T1000 (cell line): ENCODE data around the gene MYO5A.
"Not testable (repeated sequence)": the region's sequence is repeated elsewhere in the genome, so short reads cannot be mapped to it uniquely, and the experiment has no call there.

ENCODE experiments used
- DNase-seq: peaks from one replicate; lab custom pipeline; 2025; ENCODE audit warnings: mixed read lengths; lab: John Stamatoyannopoulos, UW

MYO5A gene

GRCh38 chr15:52540374-52541012 lies 11.8 kb upstream of the MYO5A start:
- DNase-seq, result no peak

GRCh38 chr15:52537459-52537858 lies 8.8 kb upstream of the MYO5A start:
- no peak for DNase-seq

- no peak for DNase-seq
Measured at GRCh38 chr15:52532427-52532826, 3.7 kb upstream of the MYO5A start.

- DNase-seq, result no peak
Measured at GRCh38 chr15:52529940-52530339, 1.3 kb upstream of the MYO5A start.

GRCh38 chr15:52529341-52529924 lies 753 bp upstream of the MYO5A start:
- no peak for DNase-seq

- no peak for DNase-seq
Measured at GRCh38 chr15:52527911-52528563, 643 bp downstream of the MYO5A start.

- DNase-seq, result no peak
Measured at GRCh38 chr15:52527196-52527910, 1.3 kb downstream of the MYO5A start.

- DNase-seq, result no peak
Measured at GRCh38 chr15:52524223-52525136, 4.2 kb downstream of the MYO5A start.

GRCh38 chr15:52523647-52524046 lies 5.0 kb downstream of the MYO5A start:
- DNase-seq, result no peak

- no peak for DNase-seq
Measured at GRCh38 chr15:52523192-52523591, 5.5 kb downstream of the MYO5A start.

- no peak for DNase-seq
Measured at GRCh38 chr15:52521682-52522081, 7.0 kb downstream of the MYO5A start.

GRCh38 chr15:52520421-52520820 lies 8.3 kb downstream of the MYO5A start:
- no peak for DNase-seq

GRCh38 chr15:52518487-52519371 lies 10.0 kb downstream of the MYO5A start:
- DNase-seq, result no peak

GRCh38 chr15:52517014-52517413 lies 11.7 kb downstream of the MYO5A start:
- no peak for DNase-seq

GRCh38 chr15:52515343-52515742 lies 13.3 kb downstream of the MYO5A start:
- DNase-seq, result no peak

- DNase-seq, result no peak
Measured at GRCh38 chr15:52514482-52514881, 14.2 kb downstream of the MYO5A start.

- not testable (repeated sequence) for DNase-seq
Measured at GRCh38 chr15:52512869-52513268, 15.8 kb downstream of the MYO5A start.

- no peak for DNase-seq
Measured at GRCh38 chr15:52511084-52511483, 17.6 kb downstream of the MYO5A start.

GRCh38 chr15:52509500-52510245 lies 19.0 kb downstream of the MYO5A start:
- no peak for DNase-seq

GRCh38 chr15:52506549-52506948 lies 22.1 kb downstream of the MYO5A start:
- DNase-seq, result no peak
